Tibial nerve (tissue), 4 donors: ENCODE measurements around the gene ATP6V0E2.

ENCODE experiments used
- CTCF ChIP-seq, 5 experiments: fragments of 200-600 bp in 3 of 5; fragments of 450-650 bp in 2 of 5; sonication (generic) in 3 of 5; IDR thresholded peaks; one replicate each; pipeline ENCODE4 v1.5.1; 2016 to 2019; ENCODE audit warnings: antibody characterized with exemption in 5 of 5, mild to moderate bottlenecking in 3 of 5, moderate library complexity in 2 of 5
- EP300 ChIP-seq, 2 donors: sonication (generic); formaldehyde crosslinking; IDR thresholded peaks; one replicate each; pipeline ENCODE4 v1.6.1; 2017; ENCODE audit warnings: antibody characterized with exemption in 2 of 2, mild to moderate bottlenecking in 1 of 2
- POLR2A ChIP-seq, 2 donors: fragments of 450-650 bp; IDR thresholded peaks; one replicate each; pipeline ENCODE4 v1.6.1; 2017; ENCODE audit warnings: antibody characterized with exemption in 2 of 2, mild to moderate bottlenecking in 2 of 2, moderate library complexity in 2 of 2

- TF ChIP-seq POLR2A (IDR thresholded peaks at IDR 0.05) (no peak), CTCF (IDR thresholded peaks at IDR 0.05) (no peak), EP300 (IDR thresholded peaks at IDR 0.05) (no peak)
These were observed 4.2 kb downstream of the ATP6V0E2 start for GRCh38 chr7:149877890-149878522.
